GM21367 (cell line): Measurements from ENCODE around the gene VARS1.
A peak's percentile ranks its signal among the peaks of the same experiment; 100 is the strongest.
"Not testable (repeated sequence)": the region's sequence is repeated elsewhere in the genome, so short reads cannot be mapped to it uniquely, and the experiment has no call there.

Source experiments
- ATAC-seq: cut with Tn5 transposase; IDR thresholded peaks from one replicate; pipeline ENCODE4 v1.9.1; 2021; ENCODE audit not compliant: unreplicated experiment

VARS1 gene

GRCh38 chr6:31822036-31822821, 26.7 kb upstream of the VARS1 start:
- no peak for ATAC-seq

GRCh38 chr6:31821301-31822035, 25.9 kb upstream of the VARS1 start:
- ATAC-seq, result no peak

- not testable (repeated sequence) for ATAC-seq
Measured at GRCh38 chr6:31820399-31820798, 24.8 kb upstream of the VARS1 start.

GRCh38 chr6:31819871-31820299, 24.3 kb upstream of the VARS1 start:
- no peak for ATAC-seq

GRCh38 chr6:31817929-31818511, 22.5 kb upstream of the VARS1 start:
- not testable (repeated sequence) for ATAC-seq

GRCh38 chr6:31817133-31817928, 21.8 kb upstream of the VARS1 start:
- not testable (repeated sequence) for ATAC-seq

- ATAC-seq, result no peak
Measured at GRCh38 chr6:31815025-31815838, 19.7 kb upstream of the VARS1 start, which contains the start of the genes HSPA1A and HSPA1L. Gene HSPA1A, plus strand, starts transcription at chr6:31815543. Its CDS starts 214 bp downstream, at chr6:31815757. Gene HSPA1L, minus strand, starts transcription at chr6:31815283. Its CDS starts 3,311 bp downstream, at chr6:31811972.

- ATAC-seq, result no peak
Measured at GRCh38 chr6:31814677-31815024, 19.1 kb upstream of the VARS1 start.

GRCh38 chr6:31813465-31813849, 17.9 kb upstream of the VARS1 start:
- ATAC-seq, result no peak

- ATAC-seq, result no peak
Measured at GRCh38 chr6:31811645-31812044, 16.1 kb upstream of the VARS1 start.

- ATAC-seq, result not testable (repeated sequence)
Measured at GRCh38 chr6:31808599-31808998, 13.0 kb upstream of the VARS1 start.

- ATAC-seq, result peak; percentile 74
Measured at GRCh38 chr6:31806470-31807272, 11.1 kb upstream of the VARS1 start, which contains the start of gene LSM2. Gene LSM2, minus strand, starts transcription at chr6:31806966. Its CDS starts 209 bp downstream, at chr6:31806757.

- no peak for ATAC-seq
Measured at GRCh38 chr6:31805939-31806469, 10.5 kb upstream of the VARS1 start.

- not testable (repeated sequence) for ATAC-seq
Measured at GRCh38 chr6:31801031-31801927, 5.7 kb upstream of the VARS1 start.

- ATAC-seq, result no peak
Measured at GRCh38 chr6:31799781-31800180, 4.2 kb upstream of the VARS1 start.

GRCh38 chr6:31797588-31797987, 2.0 kb upstream of the VARS1 start:
- ATAC-seq, result no peak

- no peak for ATAC-seq
Measured at GRCh38 chr6:31796993-31797385, 1.4 kb upstream of the VARS1 start.
